Body of pancreas (tissue), 4 donors: Measurements from ENCODE around the gene TMEM154.

Experiments
- POLR2A ChIP-seq, 3 donors: fragments of 450-650 bp; IDR thresholded peaks; one replicate each; pipeline ENCODE4 v1.6.1; 2016; ENCODE audit warnings: antibody characterized with exemption in 3 of 3, mild to moderate bottlenecking in 2 of 3
- TF ChIP-seq, protein P1 (sequence below), 7 experiments: fragments of 450-650 bp in 4 of 7; fragments of 200-600 bp in 3 of 7; sonication (generic) in 3 of 7; IDR thresholded peaks; one replicate each; pipeline ENCODE4 v1.5.1; 2016 to 2019; ENCODE audit warnings: antibody characterized with exemption in 7 of 7

DNA sequence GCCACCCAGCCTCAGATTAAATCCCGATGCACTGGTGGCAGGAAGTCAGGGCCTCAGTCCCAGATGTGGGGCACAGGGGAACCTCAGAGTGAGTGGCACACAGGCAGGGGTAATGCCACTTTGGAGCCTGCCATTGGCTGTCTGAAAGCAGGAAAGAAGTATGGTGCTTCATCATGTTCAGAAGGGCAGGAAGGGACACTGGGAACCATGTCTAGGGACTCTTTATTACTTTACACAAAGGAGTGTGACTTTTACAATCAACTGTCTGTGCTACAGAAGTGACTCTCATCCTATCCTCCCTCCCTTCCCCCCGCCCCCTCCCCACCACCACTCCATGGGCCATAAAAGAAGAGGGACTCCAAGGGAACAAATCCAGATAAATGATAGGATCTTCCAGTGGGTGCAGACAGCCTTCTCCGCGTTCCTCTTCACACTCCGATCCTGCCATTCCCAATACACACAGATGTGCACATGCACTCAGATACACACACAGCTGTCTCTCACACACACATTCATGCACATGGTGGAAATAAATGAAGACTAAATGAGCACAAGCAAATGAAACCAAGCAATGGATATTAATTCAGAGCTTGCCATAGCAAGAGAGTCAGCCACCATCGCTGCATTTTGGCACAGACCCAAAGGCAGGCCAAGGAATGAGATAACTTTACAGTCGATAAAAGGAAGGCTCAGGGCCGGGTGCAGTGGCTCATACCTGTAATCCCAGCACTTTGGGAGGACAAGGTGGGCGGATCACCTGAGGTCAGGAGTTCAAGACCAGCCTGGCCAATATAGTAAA, 2.5 kb upstream of the TMEM154 start:
- TF ChIP-seq POLR2A (IDR thresholded peaks at IDR 0.05) = no peak
- TF ChIP-seq, protein P1, sequence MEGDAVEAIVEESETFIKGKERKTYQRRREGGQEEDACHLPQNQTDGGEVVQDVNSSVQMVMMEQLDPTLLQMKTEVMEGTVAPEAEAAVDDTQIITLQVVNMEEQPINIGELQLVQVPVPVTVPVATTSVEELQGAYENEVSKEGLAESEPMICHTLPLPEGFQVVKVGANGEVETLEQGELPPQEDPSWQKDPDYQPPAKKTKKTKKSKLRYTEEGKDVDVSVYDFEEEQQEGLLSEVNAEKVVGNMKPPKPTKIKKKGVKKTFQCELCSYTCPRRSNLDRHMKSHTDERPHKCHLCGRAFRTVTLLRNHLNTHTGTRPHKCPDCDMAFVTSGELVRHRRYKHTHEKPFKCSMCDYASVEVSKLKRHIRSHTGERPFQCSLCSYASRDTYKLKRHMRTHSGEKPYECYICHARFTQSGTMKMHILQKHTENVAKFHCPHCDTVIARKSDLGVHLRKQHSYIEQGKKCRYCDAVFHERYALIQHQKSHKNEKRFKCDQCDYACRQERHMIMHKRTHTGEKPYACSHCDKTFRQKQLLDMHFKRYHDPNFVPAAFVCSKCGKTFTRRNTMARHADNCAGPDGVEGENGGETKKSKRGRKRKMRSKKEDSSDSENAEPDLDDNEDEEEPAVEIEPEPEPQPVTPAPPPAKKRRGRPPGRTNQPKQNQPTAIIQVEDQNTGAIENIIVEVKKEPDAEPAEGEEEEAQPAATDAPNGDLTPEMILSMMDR (IDR thresholded peaks at IDR 0.05) = no peak
